K562 (cell line): ENCODE data around the gene CBFA2T2. TPM values are rescaled to one million over a fixed set of nuclear protein-coding genes. Genes with fewer than 3 reads are reported as not detected.

Source experiments
- ARNT ChIP-seq, 2 experiments: fragments of 450-650 bp; IDR thresholded peaks; 2 replicates each; pipeline ENCODE4 v1.6.1; 2016; ENCODE audit warnings: mild to moderate bottlenecking in 1 of 2
- HSF4 ChIP-seq: fragments of 250-450 bp; sonication (Bioruptor Pico); IDR thresholded peaks from 2 replicates; pipeline ENCODE4 v2.1.2; 2022; ENCODE audit warnings: mild to moderate bottlenecking, moderate library complexity, borderline replicate concordance
- MAX ChIP-seq: sonication (generic); formaldehyde crosslinking; IDR thresholded peaks from 2 replicates; pipeline ENCODE4 v1.9.0; 2022; ENCODE audit warnings: mild to moderate bottlenecking, missing genetic modification reagents
- MED1 ChIP-seq: sonication (generic); formaldehyde crosslinking; IDR thresholded peaks from 2 replicates; pipeline ENCODE4 v1.8.1; 2023; ENCODE audit warnings: missing genetic modification reagents, borderline replicate concordance
- PRDM10 ChIP-seq: fragments of 450-650 bp; IDR thresholded peaks from 2 replicates; pipeline ENCODE4 v1.6.1; 2018; ENCODE audit not compliant: partially characterized antibody
- SMARCA5 ChIP-seq: fragments of 450-650 bp; IDR thresholded peaks from 2 replicates; pipeline ENCODE4 v1.6.1; 2016
- TARDBP ChIP-seq: fragments of 450-650 bp; IDR thresholded peaks from 2 replicates; pipeline ENCODE4 v1.6.1; 2016
- TEAD4 ChIP-seq, 2 experiments: sonication (generic) in 1 of 2; formaldehyde crosslinking in 1 of 2; IDR thresholded peaks; 2 replicates each; pipeline versions ENCODE4 v1.6.1 to v1.8.0; 2012 to 2022; ENCODE audit warnings: borderline replicate concordance in 1 of 2, inconsistent platforms in 1 of 2, low read length in 1 of 2, mild to moderate bottlenecking in 1 of 2, missing genetic modification reagents in 1 of 2
- ZBTB33 ChIP-seq: sonication (generic); formaldehyde crosslinking; IDR thresholded peaks from 2 replicates; pipeline ENCODE4 v1.8.1; 2023; ENCODE audit warnings: mild to moderate bottlenecking, missing genetic modification reagents
- ZNF586 ChIP-seq: fragments of 450-650 bp; formaldehyde crosslinking; conservative IDR thresholded peaks from 2 replicates; pipeline ENCODE4 v1.4.0; 2020; ENCODE audit warnings: mild to moderate bottlenecking, moderate library complexity
- polyA plus RNA-seq, 8 experiments: library from polyadenylated mRNA; depleted of rRNA in 4 of 8; stranded (reverse) in 5 of 8; unstranded in 3 of 8; fragments of >200 nt; fragmentation: Nextera tagmentation in 2 of 8; fragmentation: Illumina TruSeq in 1 of 8; extraction: Ambion mirVana in 2 of 8; extraction: Trizol in 1 of 8; gene quantifications; 2 replicates each; pipeline versions ENCODE4 v1.2.1 to v1.2.3, GENCODE V29; 2011 to 2014; ENCODE audit warnings: inconsistent platforms in 1 of 8, missing spikeins in 1 of 8
- total RNA-seq, 7 experiments: library from RNA; depleted of rRNA in 6 of 7; stranded (reverse); fragments of >200 nt in 6 of 7; fragmentation: Illumina TruSeq in 2 of 7; extraction: Trizol in 2 of 7; gene quantifications; 2 replicates each; pipeline versions ENCODE4 v1.2.1 to v1.2.3, GENCODE V29; 2011 to 2021; ENCODE audit warnings: low replicate concordance in 1 of 7

The CBFA2T2 gene
- total and polyA plus RNA-seq, 9 of the 15 experiments (the other 6 are each of a cell fraction or from before 2014, with no cell fraction given) = 0.27 to 9.6 (median 5.8) TPM

GRCh38 chr20:33442136-33443005 is 47.5 kb upstream of the CBFA2T2 start (continued):
- TF ChIP-seq ZBTB33 (CRISPR knock-in tag) = peak; percentile 76
- TF ChIP-seq SMARCA5 = no peak
- no peak for TF ChIP-seq HSF4 (CRISPR knock-in tag)
- no peak for TF ChIP-seq TEAD4 (IDR thresholded peaks at IDR 0.05; ENCODE audit: low read length)
- TF ChIP-seq TEAD4 (CRISPR knock-in tag; IDR thresholded peaks at IDR 0.05; ENCODE audit: borderline replicate concordance) = no peak
- peak; percentile 82 for TF ChIP-seq PRDM10
- no peak for TF ChIP-seq ZNF586 (CRISPR knock-in tag)
- no peak for TF ChIP-seq MAX
- TF ChIP-seq MED1 = no peak
- no peak for TF ChIP-seq TARDBP
- no peak for TF ChIP-seq ARNT (IDR thresholded peaks at IDR 0.05)
